HepG2 (cell line): Measurements from ENCODE around the gene ZBTB21. TPM values are rescaled to one million over a fixed set of nuclear protein-coding genes. Genes with fewer than 3 reads are reported as not detected.

Experiments used
- AKNA ChIP-seq: sonication (generic); formaldehyde crosslinking; IDR thresholded peaks from 2 replicates; pipeline ENCODE4 v1.4.0; 2020; ENCODE audit warnings: missing genetic modification reagents, borderline replicate concordance
- DNMT1 ChIP-seq: sonication (generic); formaldehyde crosslinking; IDR thresholded peaks from 2 replicates; pipeline ENCODE4 v1.5.1; 2020; ENCODE audit warnings: mild to moderate bottlenecking, missing genetic modification reagents
- MAZ ChIP-seq, 2 experiments: sonication (generic) in 1 of 2; formaldehyde crosslinking in 1 of 2; IDR thresholded peaks; 2 replicates each; pipeline versions ENCODE4 v1.5.0 to v1.6.1; 2012 to 2020; ENCODE audit warnings: low read depth in 2 of 2, mild to moderate bottlenecking in 2 of 2, borderline replicate concordance in 1 of 2, improper control_type of control experiment in 1 of 2, low read length in 1 of 2, missing genetic modification reagents in 1 of 2, moderate library complexity in 1 of 2
- MXD4 ChIP-seq: IDR thresholded peaks from 2 replicates; pipeline ENCODE4 v1.6.1; 2016; ENCODE audit warnings: mild to moderate bottlenecking, missing biosample characterization, missing genetic modification reagents
- NCOR1 ChIP-seq: fragments of 200-600 bp; sonication (generic); IDR thresholded peaks from 2 replicates; pipeline ENCODE4 v1.7.0; 2017; ENCODE audit warnings: antibody characterized with exemption, low read length, borderline replicate concordance
- PAF1 ChIP-seq: IDR thresholded peaks from 2 replicates; pipeline ENCODE4 v1.6.1; 2016; ENCODE audit warnings: missing genetic modification reagents, missing compliant biosample characterization
- PLRG1 ChIP-seq: fragments of 450-650 bp; conservative IDR thresholded peaks from 2 replicates; pipeline ENCODE4 v1.6.1; 2016
- REL ChIP-seq: sonication (generic); formaldehyde crosslinking; conservative IDR thresholded peaks from 2 replicates; pipeline ENCODE4 v1.8.0; 2022; ENCODE audit warnings: mild to moderate bottlenecking, missing genetic modification reagents, moderate library complexity
- THAP11 ChIP-seq: IDR thresholded peaks from 2 replicates; pipeline ENCODE4 v1.6.1; 2016; ENCODE audit warnings: missing biosample characterization, missing genetic modification reagents
- ZBED4 ChIP-seq: sonication (generic); formaldehyde crosslinking; IDR thresholded peaks from 2 replicates; pipeline ENCODE4 v1.4.0; 2020; ENCODE audit warnings: missing genetic modification reagents, borderline replicate concordance
- ZBTB33 ChIP-seq: sonication (generic); formaldehyde crosslinking; IDR thresholded peaks from 2 replicates; pipeline ENCODE4 v1.4.0; 2020; ENCODE audit warnings: missing genetic modification reagents
- ZFP41 ChIP-seq: sonication (generic); formaldehyde crosslinking; IDR thresholded peaks from 2 replicates; pipeline ENCODE4 v1.4.0; 2020; ENCODE audit warnings: mild to moderate bottlenecking, missing genetic modification reagents, borderline replicate concordance
- ZFY ChIP-seq: sonication (generic); formaldehyde crosslinking; IDR thresholded peaks from 2 replicates; pipeline ENCODE4 v1.4.0; 2020; ENCODE audit warnings: missing genetic modification reagents
- ZNF234 ChIP-seq: sonication (generic); formaldehyde crosslinking; conservative IDR thresholded peaks from 2 replicates; pipeline ENCODE4 v1.5.1; 2020; ENCODE audit warnings: mild to moderate bottlenecking, missing genetic modification reagents
- ZNF577 ChIP-seq: sonication (generic); formaldehyde crosslinking; IDR thresholded peaks from 2 replicates; pipeline ENCODE4 v1.4.0; 2020; ENCODE audit warnings: mild to moderate bottlenecking, low read depth, missing genetic modification reagents, borderline replicate concordance
- ZNF652 ChIP-seq: IDR thresholded peaks from 2 replicates; pipeline ENCODE4 v1.6.1; 2016; ENCODE audit warnings: low read depth, borderline replicate concordance
- ZNF782 ChIP-seq: sonication (generic); formaldehyde crosslinking; IDR thresholded peaks from 2 replicates; pipeline ENCODE4 v1.4.0; 2020; ENCODE audit warnings: missing genetic modification reagents, mild to moderate bottlenecking, borderline replicate concordance
- ZNF792 ChIP-seq: IDR thresholded peaks from 2 replicates; pipeline ENCODE4 v1.6.1; 2016
- polyA plus RNA-seq, 8 experiments: library from polyadenylated mRNA; depleted of rRNA in 3 of 8; stranded (reverse) in 7 of 8; unstranded in 1 of 8; fragments of >200 nt; fragmentation: Illumina TruSeq in 4 of 8; extraction: Trizol in 4 of 8; gene quantifications; 2 replicates each; pipeline versions ENCODE4 v1.2.1 to v1.2.3, GENCODE V29; 2011 to 2016; ENCODE audit warnings: low read depth in 4 of 8, missing spikeins in 1 of 8, mixed read lengths in 1 of 8; ENCODE audit not compliant: insufficient read depth in 1 of 8
- total RNA-seq, 5 experiments: library from RNA; depleted of rRNA; stranded (reverse); fragments of >200 nt; fragmentation: Illumina TruSeq; extraction: Trizol; gene quantifications; 2 replicates each; pipeline ENCODE4 v1.2.3, GENCODE V29; 2016; ENCODE audit warnings: low read depth in 1 of 5

Gene ZBTB21
- total and polyA plus RNA-seq, 2 of the 13 experiments (the other 11 are each of a cell fraction or from before 2014, with no cell fraction given): 4.5 to 6.1 TPM

- TF ChIP-seq ZBED4 (CRISPR knock-in tag) (no peak; the same call in 1 of the 2 replicates), NCOR1 (no peak), ZNF577 (CRISPR knock-in tag) (no peak), ZBTB33 (CRISPR knock-in tag) (no peak), PLRG1 (no peak), PAF1 (no peak), DNMT1 (CRISPR knock-in tag) (0 out of 2 replicates have a peak, but pooled peaks have one; percentile 24), THAP11 (peak; percentile 37; the same call in 1 of the 2 replicates), MXD4 (CRISPR knock-in tag) (peak; percentile 71; the same call in 1 of the 2 replicates), ZNF792 (no peak), ZNF234 (CRISPR knock-in tag) (no peak), ZFY (peak; percentile 92), MAZ (IDR thresholded peaks at IDR 0.05; ENCODE audit: borderline replicate concordance, low read depth, low read length) (no peak), MAZ (CRISPR knock-in tag; IDR thresholded peaks at IDR 0.05; ENCODE audit: low read depth) (peak; percentile 73), ZNF782 (CRISPR knock-in tag) (0 out of 2 replicates have a peak, but pooled peaks have one; percentile 72), AKNA (CRISPR knock-in tag) (no peak), ZNF652 (CRISPR knock-in tag) (no peak), REL (CRISPR knock-in tag) (0 out of 2 replicates have a peak, but pooled peaks have one; percentile 45), ZFP41 (CRISPR knock-in tag) (no peak)
Measured at GRCh38 chr21:41953831-41954653, 56.1 kb downstream of the ZBTB21 start, which contains the start of gene C2CD2 (continued).
